A549 (cell line): ENCODE results near the gene TPPP3. TPM values are rescaled to one million over a fixed set of nuclear protein-coding genes. Genes with fewer than 3 reads are reported as not detected.
"Not testable (repeated sequence)": the region's sequence is repeated elsewhere in the genome, so short reads cannot be mapped to it uniquely, and the experiment has no call there.

Experiments used
- ATAC-seq, 2 experiments: fragments of 200-7000 bp in 1 of 2; fragments of >200 bp in 1 of 2; cut with Nextera tagmentation in 1 of 2; cut with Tn5 transposase in 1 of 2; 3 replicates each; pipeline versions ENCODE4 v1.8.0 to v1.9.1; 2018 to 2020; ENCODE audit warnings: mild to moderate bottlenecking in 1 of 2, moderate library complexity in 1 of 2
- CTCF ChIA-PET: fragments of 300-600 bp; sonication (Branson Sonifier 250); formaldehyde crosslinking; extraction: SDS; loops from one replicate; lab custom pipeline; 2021; ENCODE audit warnings: antibody characterized with exemption, inconsistent platforms; lab: Yijun Ruan, JAX
- POLR2A ChIA-PET: fragments of 350-600 bp; formaldehyde crosslinking; extraction: SDS; loops from one replicate; lab custom pipeline; 2021; ENCODE audit warnings: antibody characterized with exemption, inconsistent platforms; lab: Yijun Ruan, JAX
- DNase-seq, 2 experiments: peaks; one replicate each; pipeline versions ENCODE4 v3.0.0 to v3.0.0-alpha.2; 2011 to 2016; ENCODE audit warnings: low read depth in 1 of 2, low spot score in 1 of 2
- FAIRE-seq: peaks from 2 replicates; lab custom pipeline; 2011; peaks lifted over from hg19 to GRCh38; lab: Jason Lieb, UNC
- H3K27ac ChIP-seq, 2 experiments: fragments of >200 bp; sonication (Bioruptor Twin); formaldehyde crosslinking; 3 replicates each; pipeline ENCODE4 v1.5.1; 2016 to 2017
- H3K4me1 ChIP-seq: fragments of >200 bp; sonication (Bioruptor Twin); formaldehyde crosslinking; 3 replicates; pipeline ENCODE4 v1.6.1; 2016
- H3K4me2 ChIP-seq: fragments of >200 bp; sonication (Bioruptor Twin); formaldehyde crosslinking; 3 replicates; pipeline ENCODE4 v1.6.1; 2016
- H3K4me3 ChIP-seq: fragments of >200 bp; sonication (Bioruptor Twin); formaldehyde crosslinking; 3 replicates; pipeline ENCODE4 v1.5.1; 2016
- H3K9me3 ChIP-seq: fragments of >200 bp; sonication (Bioruptor Twin); formaldehyde crosslinking; 3 replicates; pipeline ENCODE4 v1.6.1; 2016
- CBX8 ChIP-seq: fragments of 200-600 bp; sonication (generic); IDR thresholded peaks from 2 replicates; pipeline ENCODE4 v1.6.1; 2016
- EHMT2 ChIP-seq: fragments of 200-600 bp; sonication (generic); IDR thresholded peaks from 2 replicates; pipeline ENCODE4 v1.6.1; 2016; ENCODE audit warnings: antibody characterized with exemption, low read depth, mild to moderate bottlenecking, moderate library complexity
- FOSB ChIP-seq: fragments of 250-450 bp; sonication (Bioruptor Pico); IDR thresholded peaks from 2 replicates; pipeline ENCODE4 v1.5.0; 2020; ENCODE audit warnings: mild to moderate bottlenecking, moderate library complexity
- HDAC2 ChIP-seq: fragments of 200-600 bp; sonication (generic); IDR thresholded peaks from 2 replicates; pipeline ENCODE4 v1.6.1; 2016
- HOXA7 ChIP-seq: fragments of 250-450 bp; sonication (Bioruptor Pico); IDR thresholded peaks from 2 replicates; pipeline ENCODE4 v1.5.0; 2020; ENCODE audit warnings: mild to moderate bottlenecking, moderate library complexity
- HOXB5 ChIP-seq: fragments of 250-450 bp; sonication (Bioruptor Pico); IDR thresholded peaks from 2 replicates; pipeline ENCODE4 v1.5.0; 2020; ENCODE audit warnings: mild to moderate bottlenecking, moderate library complexity
- MAFK ChIP-seq: fragments of 450-650 bp; IDR thresholded peaks from 2 replicates; pipeline ENCODE4 v1.6.1; 2014; ENCODE audit not compliant: partially characterized antibody
- MAZ ChIP-seq: fragments of 150-350 bp; IDR thresholded peaks from 2 replicates; pipeline ENCODE4 v1.6.1; 2014; ENCODE audit warnings: antibody characterized with exemption, low read depth, low read length, borderline replicate concordance
- NPAS2 ChIP-seq: fragments of 250-450 bp; sonication (Bioruptor Pico); IDR thresholded peaks from 2 replicates; pipeline ENCODE4 v1.8.0; 2022; ENCODE audit warnings: mild to moderate bottlenecking, moderate library complexity, borderline replicate concordance
- NR3C1 ChIP-seq: fragments of >200 bp; sonication (Bioruptor Twin); formaldehyde crosslinking; IDR thresholded peaks from 3 replicates; pipeline ENCODE4 v1.6.1; 2017
- POLR2AphosphoS2 ChIP-seq: conservative IDR thresholded peaks from 2 replicates; pipeline ENCODE4 v1.6.1; 2012; ENCODE audit warnings: low read length, improper control_type of control experiment, inconsistent platforms
- RAD21 ChIP-seq, 2 experiments: fragments of >200 bp in 1 of 2; sonication (Bioruptor Twin) in 1 of 2; formaldehyde crosslinking in 1 of 2; IDR thresholded peaks in 1 of 2; conservative IDR thresholded peaks in 1 of 2; 2 replicates in 1 of 2; 3 replicates in 1 of 2; pipeline ENCODE4 v1.6.1; 2012 to 2018; ENCODE audit warnings: inconsistent platforms in 1 of 2
- RARB ChIP-seq: fragments of 250-450 bp; sonication (Bioruptor Pico); IDR thresholded peaks from 2 replicates; pipeline ENCODE4 v1.8.0; 2021; ENCODE audit warnings: mild to moderate bottlenecking, moderate library complexity
- SMC3 ChIP-seq: fragments of >200 bp; sonication (Bioruptor Twin); formaldehyde crosslinking; IDR thresholded peaks from 3 replicates; pipeline ENCODE4 v1.6.1; 2018; ENCODE audit warnings: inconsistent platforms
- TFCP2L1 ChIP-seq: fragments of 250-450 bp; sonication (Bioruptor Pico); IDR thresholded peaks from 2 replicates; pipeline ENCODE4 v1.5.0; 2021; ENCODE audit warnings: mild to moderate bottlenecking
- ZNF302 ChIP-seq: fragments of 250-450 bp; sonication (Bioruptor Pico); IDR thresholded peaks from 2 replicates; pipeline ENCODE4 v1.9.0; 2021; ENCODE audit warnings: inconsistent platforms, mild to moderate bottlenecking, moderate library complexity
- WGBS: methylation state at CpG from one replicate; pipeline ENCODE4 v1.1.6; 2017; ENCODE audit errors: missing lambda C conversion rate; 5-methylcytosine and 5-hydroxymethylcytosine counted together
- polyA plus RNA-seq, 4 experiments: library from polyadenylated mRNA; depleted of rRNA in 3 of 4; stranded (reverse); fragments of >200 nt; fragmentation: RNase III in 1 of 4; extraction: RNeasy Plus Mini Kit Qiagen cat#74134 plus additional on column Dnase treatment in 1 of 4; gene quantifications; 2 replicates in 3 of 4; 3 replicates in 1 of 4; pipeline ENCODE4 v1.2.3, GENCODE V29; 2011 to 2017
- TF ChIP-seq, protein P1 (sequence below): fragments of 250-450 bp; sonication (Bioruptor Pico); IDR thresholded peaks from 2 replicates; pipeline ENCODE4 v1.5.0; 2021; ENCODE audit warnings: mild to moderate bottlenecking, moderate library complexity, borderline replicate concordance

TPPP3 gene
- polyA plus RNA-seq, 2 of the 4 experiments (the other 2 are of a cell fraction): 9.4 to 10.9 TPM

DNA sequence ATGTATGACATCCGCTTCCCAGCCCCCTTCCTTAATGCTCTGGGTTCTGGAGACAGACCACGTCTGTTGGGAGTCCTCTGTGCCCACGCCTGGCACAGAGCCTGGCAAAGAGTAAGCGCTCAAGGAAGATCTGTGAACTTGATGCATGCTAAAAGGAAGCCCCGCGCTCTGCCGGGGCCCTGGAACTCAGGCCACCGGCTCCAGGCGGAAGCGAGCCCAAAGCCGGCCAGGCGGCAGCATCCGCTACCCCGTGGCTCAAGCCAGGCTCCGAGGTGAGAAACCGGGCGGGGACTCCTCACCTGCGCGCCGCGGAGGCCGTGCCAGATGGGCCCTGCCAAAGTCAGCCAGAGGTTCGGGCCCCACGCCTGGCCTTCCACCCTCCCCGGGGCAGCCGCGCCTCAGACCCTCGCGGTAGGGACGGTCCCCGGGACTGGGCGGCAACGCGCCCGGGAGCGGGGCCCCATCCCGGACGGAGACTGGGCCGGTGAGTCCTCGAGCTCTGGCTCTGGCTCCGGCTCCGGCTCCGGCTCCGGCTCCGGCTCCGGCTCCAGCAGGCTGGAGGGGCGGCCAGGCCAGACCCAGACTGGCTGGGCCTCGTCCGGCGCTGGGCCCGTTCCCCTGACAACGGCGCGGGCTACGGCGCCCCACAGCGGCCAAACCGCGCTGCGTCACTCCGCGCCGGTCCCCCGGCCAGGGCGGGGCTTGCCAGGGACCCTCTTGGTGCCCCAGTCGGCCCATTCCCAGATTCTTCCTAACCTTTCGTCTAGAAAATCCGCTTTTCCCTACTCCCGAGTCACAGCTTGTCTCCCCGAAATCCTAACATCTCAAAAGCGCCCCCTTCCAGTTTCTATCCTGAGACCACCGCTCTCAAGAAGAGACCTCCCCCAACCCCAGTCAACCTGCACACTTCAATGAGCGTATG lies 22.8 kb upstream of the TPPP3 start, which contains the start of gene ZDHHC1 (continued):
- TF ChIP-seq RAD21 (conservative IDR thresholded peaks at IDR 0.05 in 1 of 2, IDR thresholded peaks at IDR 0.05 in 1 of 2) (peak; percentile 49 to 69), CBX8 (no peak)

- H3K9me3 ChIP-seq, POLR2A ChIA-PET, DNase-seq, ATAC-seq, FAIRE-seq: not testable (repeated sequence)
- peaks cover 10% of the 10 kb centered on the region; the same call in 2 of the 3 replicates for H3K4me1 ChIP-seq
- H3K4me3 ChIP-seq: peak overlapping the region; percentile 80
- CTCF ChIA-PET: interaction anchor here (1.1 to 3.6 kb wide), 7 partner anchors 13 to 155 kb away, joined by 4 to 17 read pairs (median 7); no protein-coding TSS in a partner anchor
- H3K27ac ChIP-seq: peak overlapping the region; percentile 91 to 96
- 90% methylated on average over 19 of the region's 19 CpGs for WGBS
- peak overlapping the region; percentile 93 for H3K4me2 ChIP-seq
These were observed 22.1 kb upstream of the TPPP3 start for GRCh38 chr16:67415421-67415820.

- no peak for DNase-seq
- no peak overlapping the region for H3K4me2 ChIP-seq
- CTCF ChIA-PET: interaction anchor here (0.9 to 3.7 kb wide), 11 partner anchors 8 to 88 kb away, joined by 3 to 28 read pairs (median 4); partner anchors contain the start of genes KCTD19 and LRRC36
- POLR2A ChIA-PET: no interaction called here
- no peak overlapping the region for H3K4me3 ChIP-seq
- H3K9me3 ChIP-seq: no peaks in the 10 kb centered on the region
- 82% methylated on average over 6 of the region's 6 CpGs for WGBS
- H3K27ac ChIP-seq: no peak overlapping the region
- H3K4me1 ChIP-seq: peaks cover 10% of the 10 kb centered on the region; the same call in 2 of the 3 replicates
- ATAC-seq: no peak
- FAIRE-seq: no peak
- no peak for TF ChIP-seq MAFK
- no peak for TF ChIP-seq NR3C1
- TF ChIP-seq, protein P1, sequence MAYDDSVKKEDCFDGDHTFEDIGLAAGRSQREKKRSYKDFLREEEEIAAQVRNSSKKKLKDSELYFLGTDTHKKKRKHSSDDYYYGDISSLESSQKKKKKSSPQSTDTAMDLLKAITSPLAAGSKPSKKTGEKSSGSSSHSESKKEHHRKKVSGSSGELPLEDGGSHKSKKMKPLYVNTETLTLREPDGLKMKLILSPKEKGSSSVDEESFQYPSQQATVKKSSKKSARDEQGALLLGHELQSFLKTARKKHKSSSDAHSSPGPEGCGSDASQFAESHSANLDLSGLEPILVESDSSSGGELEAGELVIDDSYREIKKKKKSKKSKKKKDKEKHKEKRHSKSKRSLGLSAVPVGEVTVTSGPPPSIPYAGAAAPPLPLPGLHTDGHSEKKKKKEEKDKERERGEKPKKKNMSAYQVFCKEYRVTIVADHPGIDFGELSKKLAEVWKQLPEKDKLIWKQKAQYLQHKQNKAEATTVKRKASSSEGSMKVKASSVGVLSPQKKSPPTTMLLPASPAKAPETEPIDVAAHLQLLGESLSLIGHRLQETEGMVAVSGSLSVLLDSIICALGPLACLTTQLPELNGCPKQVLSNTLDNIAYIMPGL (CRISPR knock-in tag): no peak
- TF ChIP-seq NPAS2 (CRISPR knock-in tag): no peak
- no peak for TF ChIP-seq ZNF302 (CRISPR knock-in tag)
- no peak for TF ChIP-seq POLR2AphosphoS2
- TF ChIP-seq, all 56 proteins: peak for 0
These were observed 20.9 kb upstream of the TPPP3 start for GRCh38 chr16:67413978-67414911.

- Histone ChIP-seq H3K27ac (no peak overlapping the region), H3K9me3 (no peaks in the 10 kb centered on the region)
- POLR2A ChIA-PET: no interaction called here
- FAIRE-seq (no peak), ATAC-seq (no peak)
- 72% methylated on average over 2 of the region's 2 CpGs for WGBS
- no peak for TF ChIP-seq NPAS2 (CRISPR knock-in tag)
- TF ChIP-seq, all 56 proteins: peak for 0
- no peak overlapping the region for H3K4me2 ChIP-seq
- DNase-seq: no peak
- CTCF ChIA-PET: interaction anchor here (0.7 to 3.7 kb wide), 9 partner anchors 12 to 85 kb away, joined by 3 to 28 read pairs (median 5); partner anchors contain the start of genes ATP6V0D1 and TPPP3
- peaks cover 10% of the 10 kb centered on the region; the same call in 2 of the 3 replicates for H3K4me1 ChIP-seq
- H3K4me3 ChIP-seq: no peak overlapping the region
These were observed 19.0 kb upstream of the TPPP3 start for GRCh38 chr16:67412294-67412693.

DNA sequence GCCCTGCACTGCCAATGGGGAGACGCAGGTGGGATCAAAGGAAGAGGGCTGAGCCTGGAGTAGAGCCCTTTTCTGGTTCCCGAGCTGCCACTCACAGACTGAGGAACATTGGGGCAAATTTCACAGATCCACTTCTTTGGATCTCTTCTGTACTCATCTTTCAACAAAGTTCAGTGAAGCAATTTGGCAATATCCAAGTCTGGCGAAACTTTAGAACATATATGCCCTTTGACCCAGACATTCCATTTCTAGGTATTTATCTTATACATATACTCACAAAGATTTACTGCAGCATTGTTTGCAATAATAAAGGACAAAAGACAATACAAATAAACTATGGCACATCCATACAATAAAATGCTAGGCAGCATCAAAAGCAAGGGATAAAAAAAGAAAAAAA lies 18.0 kb upstream of the TPPP3 start:
- WGBS: 96% methylated on average over 3 of the region's 3 CpGs
- Histone ChIP-seq H3K9me3 (no peaks in the 10 kb centered on the region), H3K27ac (no peak overlapping the region), H3K4me3 (no peak overlapping the region), H3K4me2 (no peak overlapping the region), H3K4me1 (peaks cover 18% of the 10 kb centered on the region; the same call in 2 of the 3 replicates)
- no peak for FAIRE-seq
- CTCF ChIA-PET: interaction anchor here (1.7 to 3.7 kb wide), 3 partner anchors 11 to 17 kb away, joined by 7 to 28 read pairs (median 10); no protein-coding TSS in a partner anchor
- POLR2A ChIA-PET: no interaction called here
- no peak for DNase-seq
- no peak for ATAC-seq
- TF ChIP-seq SMC3 (no peak), MAZ (no peak), RAD21 (conservative IDR thresholded peaks at IDR 0.05 in 1 of 2, IDR thresholded peaks at IDR 0.05 in 1 of 2) (no peak), RARB (CRISPR knock-in tag) (no peak), HOXA7 (CRISPR knock-in tag) (no peak), EHMT2 (no peak), HDAC2 (no peak), HOXB5 (no peak), TFCP2L1 (CRISPR knock-in tag) (no peak), FOSB (no peak)
